Measurements from ENCODE around the gene IGF2.

IGF2 gene

GRCh38 chr11:2090172-2091111 is 48.7 kb downstream of the IGF2 start:
- no peak for DNase-seq

DNA sequence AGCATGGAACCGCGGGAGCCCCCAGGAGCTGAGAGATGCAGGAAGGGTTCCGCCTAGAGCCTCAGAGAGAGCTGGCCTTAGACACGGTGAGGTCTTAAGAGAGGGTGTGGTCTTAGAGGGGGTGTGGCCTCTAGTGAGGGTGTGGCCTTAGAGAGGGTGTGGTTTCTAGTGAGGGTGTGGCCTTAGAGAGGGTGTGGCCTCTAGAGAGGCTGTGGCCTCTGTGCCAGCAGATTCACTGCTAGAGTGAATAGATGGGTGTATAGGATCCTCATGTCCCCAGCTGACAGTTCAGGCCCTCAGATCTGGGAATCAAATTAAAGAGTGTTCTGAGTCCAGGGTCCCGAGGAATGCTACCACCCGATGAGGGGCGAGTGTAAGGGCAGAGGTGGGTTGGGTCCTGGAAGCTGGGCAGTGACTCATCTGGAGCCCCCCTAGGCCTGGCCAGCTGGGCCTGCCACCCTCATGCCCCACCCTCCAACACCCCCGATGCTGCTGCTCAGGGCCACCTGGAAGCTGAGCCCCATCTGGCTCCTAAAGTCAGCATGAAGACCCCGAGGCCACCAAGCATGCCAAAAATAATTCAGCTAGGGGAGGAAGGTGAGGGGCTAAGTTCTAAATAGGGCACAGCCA is 49.5 kb downstream of the IGF2 start:
- DNase-seq, result no peak

GRCh38 chr11:2088746-2089535 is 50.2 kb downstream of the IGF2 start:
- no peak for DNase-seq

DNA sequence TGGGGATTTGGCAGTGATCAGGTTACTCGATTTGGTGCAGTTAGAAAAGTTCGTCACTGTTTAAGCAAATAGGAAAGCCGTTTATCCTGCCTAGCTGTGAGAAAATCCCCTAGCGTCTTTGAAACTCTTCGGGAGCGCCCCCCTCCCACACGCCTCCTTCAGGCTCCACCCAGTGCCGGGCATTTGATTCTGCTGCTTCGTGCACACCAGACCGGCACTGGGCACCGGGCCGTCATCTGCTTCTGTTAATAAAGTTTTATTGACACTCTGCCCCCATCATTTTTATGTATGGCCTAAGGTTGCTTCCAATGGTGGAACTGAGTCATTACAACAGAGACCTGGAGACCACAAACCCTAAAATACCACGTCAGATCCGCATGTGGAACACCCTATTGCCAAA is 50.9 kb downstream of the IGF2 start:
- no peak for DNase-seq

DNA sequence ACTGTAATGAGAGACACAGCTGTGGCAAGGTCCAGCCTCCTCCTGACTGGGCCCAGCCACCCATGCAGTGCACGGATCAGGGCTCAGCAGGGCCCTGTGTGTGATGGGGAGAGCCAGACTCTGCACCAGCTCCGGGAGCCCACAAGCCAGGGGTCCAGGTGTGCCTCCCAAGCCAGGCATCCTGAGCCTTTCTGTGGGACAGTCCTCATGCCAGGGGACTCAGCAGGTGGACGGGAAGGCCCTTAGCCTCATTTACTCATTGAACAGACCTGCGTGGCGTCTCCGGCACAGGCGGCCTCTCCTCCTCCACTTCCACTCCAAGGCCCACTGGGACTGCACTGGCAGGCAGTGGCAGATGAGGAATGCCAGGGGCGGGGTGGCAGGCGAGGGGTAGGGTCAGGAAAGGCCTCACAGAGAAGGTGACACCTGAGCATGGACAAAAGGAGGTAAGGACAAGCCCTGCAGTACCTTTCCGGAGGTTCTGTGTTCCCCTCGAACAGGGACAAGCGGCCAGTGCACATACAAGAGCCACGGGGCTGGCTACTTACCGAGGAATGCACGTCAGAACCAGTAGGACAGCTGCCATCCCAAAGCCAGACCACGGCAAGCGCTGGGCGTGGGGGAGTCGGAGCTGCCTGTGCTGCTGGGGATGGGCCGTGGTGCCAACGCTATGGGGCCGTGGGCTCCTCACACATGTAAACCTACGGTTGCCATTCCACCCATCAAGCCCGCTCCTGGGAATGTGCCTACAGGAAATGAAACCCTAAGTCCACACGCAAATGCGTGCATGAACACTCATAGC is 52.7 kb downstream of the IGF2 start:
- no peak for DNase-seq

DNA sequence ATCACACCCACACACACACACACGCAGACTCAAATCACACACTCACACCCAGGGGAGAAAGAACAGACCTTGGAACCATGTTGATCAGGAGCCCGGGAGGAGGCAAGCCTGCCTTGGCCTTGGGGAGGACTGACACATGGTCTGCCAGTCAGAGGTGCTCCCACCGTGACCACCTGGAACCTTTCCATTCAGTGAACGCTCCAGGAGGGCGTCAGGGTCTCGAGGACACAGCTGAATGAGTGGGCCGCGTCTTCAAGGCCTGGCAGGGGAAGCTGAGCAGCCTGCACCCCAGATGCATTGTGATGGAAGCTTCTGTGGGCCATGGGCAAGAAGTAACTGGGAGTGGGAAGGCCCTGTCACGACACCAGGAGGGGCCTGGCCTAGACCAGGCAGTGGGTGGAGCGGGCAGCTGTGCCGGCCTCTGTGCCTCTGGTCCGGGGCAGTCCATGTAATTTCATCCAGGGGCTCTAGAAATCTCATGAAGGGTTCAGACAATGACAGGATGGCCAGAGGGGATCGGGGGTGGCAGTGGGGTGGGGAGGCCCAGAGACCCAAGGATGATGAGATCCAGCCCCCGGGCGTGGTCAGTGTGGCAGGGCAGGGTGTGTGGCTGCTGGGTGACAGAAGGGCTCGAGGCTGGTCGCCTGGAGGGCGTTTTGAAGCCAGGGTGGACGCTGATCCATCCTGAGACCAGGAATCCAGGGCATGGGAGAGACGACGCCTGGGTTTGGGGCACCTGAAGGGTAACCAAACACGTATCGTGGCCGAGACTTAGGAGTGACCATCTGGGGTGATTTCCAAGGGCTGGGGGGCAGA is 53.7 kb downstream of the IGF2 start:
- no peak for DNase-seq

DNA sequence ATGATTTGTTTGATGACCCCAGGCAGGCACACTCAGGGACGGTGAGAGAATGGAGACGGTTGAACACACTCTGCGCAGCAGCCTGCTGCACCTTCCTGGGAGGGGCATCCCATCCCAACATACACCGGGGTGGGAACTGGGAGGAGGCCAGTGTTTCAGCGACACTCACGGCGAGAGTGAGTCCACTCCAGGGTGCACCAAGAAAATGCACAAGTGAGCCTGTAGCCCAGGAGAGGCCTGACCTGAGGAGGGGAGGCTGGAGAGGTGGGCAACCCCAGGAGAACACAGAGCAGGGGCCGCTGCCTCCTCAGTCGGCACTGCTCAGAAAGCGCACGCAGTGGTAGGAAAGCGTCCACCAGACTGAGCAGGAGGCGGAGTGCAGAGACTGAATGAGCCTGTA is 54.5 kb downstream of the IGF2 start:
- DNase-seq, result no peak
